HG02571 (cell line): ENCODE data around the gene TFB2M.

Source experiments
- ATAC-seq: cut with Tn5 transposase; IDR thresholded peaks from one replicate; pipeline ENCODE4 v1.9.1; 2021; ENCODE audit warnings: mild to moderate bottlenecking, moderate library complexity; ENCODE audit not compliant: unreplicated experiment

The TFB2M gene

DNA sequence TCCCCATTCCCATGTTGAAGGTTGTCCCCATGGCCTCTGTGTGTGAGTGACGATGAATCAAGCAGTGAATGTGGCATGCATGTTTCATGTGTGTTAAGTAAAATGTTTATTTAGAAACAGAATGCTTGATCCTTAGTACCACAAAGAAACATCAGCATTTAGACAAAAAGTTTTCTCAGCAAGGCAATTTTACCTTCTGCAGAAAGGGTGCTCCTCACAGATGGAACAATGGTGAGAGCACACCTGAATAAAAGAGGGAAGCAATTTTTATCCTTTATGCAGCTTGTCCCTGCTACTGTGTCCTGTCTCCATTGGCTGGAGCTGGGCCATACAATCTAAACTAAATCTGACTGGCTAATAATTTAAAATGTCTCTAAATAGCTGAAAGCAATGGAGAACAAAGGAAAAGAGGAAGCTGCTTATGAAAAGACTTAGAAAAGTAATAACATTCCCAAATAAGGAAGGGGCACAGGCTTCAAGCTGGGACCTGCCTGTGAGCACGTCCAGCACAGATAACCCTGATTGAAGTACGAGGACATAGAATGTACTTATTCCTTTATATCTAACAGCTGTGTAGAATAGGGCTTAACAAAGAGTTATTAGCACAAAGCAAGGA, 50.6 kb downstream of the TFB2M start:
- ATAC-seq = no peak

DNA sequence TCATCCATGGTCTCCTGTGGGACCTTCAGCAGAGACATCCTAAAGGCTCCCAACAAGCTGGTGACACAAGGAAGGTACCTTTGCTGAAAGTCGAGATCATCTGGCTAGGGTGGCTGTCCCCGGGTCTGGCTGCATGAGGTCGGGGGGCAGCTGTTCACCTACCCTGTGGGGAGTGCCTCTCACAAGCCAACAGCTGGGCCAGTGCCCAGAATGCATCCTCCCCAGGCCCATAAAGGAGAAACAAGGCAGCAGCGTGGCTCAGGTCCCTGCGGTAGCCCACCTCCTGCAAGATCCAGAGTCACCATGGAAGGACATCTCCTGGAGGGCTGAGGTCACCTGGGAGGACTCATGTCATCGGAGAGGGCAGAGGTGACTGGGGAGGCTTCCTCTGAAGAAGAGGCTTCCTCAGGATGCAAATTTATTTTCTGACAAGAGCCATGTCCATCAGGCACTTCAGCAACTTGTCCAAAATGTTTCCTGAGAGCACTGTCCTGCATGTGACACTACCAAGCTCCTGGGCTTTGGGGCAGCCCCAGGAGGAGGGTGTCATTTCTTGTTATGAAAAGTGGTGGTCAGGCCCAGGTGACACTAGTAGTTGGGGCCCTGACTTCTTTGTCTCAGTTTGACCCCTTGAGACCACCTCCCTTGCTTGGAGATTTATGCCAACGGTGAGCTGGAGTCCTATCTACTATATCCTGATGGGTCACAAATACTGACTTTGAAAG, 52.3 kb downstream of the TFB2M start:
- ATAC-seq = no peak

DNA sequence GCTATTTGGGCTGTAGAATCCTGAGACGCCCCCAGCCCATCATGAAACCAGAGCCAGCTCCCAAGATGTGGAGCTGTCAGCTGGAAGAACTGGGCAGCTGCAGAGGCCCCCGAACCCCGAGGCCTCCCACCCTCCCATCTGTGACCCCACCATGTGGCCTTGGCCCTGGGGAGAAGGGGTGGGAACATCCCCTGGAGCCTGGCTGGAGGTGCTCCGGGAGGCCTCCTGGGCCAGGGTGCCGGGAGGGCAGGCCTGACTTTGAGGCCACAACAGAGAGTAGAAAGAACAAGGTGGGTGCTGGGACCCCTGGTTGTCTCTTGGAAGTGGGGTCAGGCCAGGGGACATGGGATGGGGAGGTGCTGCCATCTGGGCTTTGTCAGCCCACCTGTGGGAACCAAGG, 53.0 kb downstream of the TFB2M start:
- ATAC-seq = no peak

DNA sequence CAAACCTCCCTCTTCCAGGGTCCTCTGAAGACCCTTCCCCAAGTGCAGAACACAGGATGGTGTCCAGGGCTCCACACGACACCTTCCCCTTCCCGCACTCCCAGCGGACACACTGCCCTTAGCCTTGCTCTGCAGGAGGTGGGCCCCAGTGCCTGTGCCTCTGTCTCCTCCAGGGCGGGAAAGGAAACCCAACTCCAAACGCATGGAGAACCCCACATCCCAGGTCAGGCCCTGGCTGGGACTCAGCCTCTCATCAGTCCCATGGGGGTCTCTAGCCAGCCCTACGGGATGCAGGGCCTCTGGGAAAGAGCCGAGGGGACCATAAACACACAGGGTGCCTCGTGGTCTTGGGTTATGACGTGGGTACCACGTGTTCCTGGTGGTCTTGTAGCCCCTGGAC, 53.4 kb downstream of the TFB2M start:
- no peak for ATAC-seq

DNA sequence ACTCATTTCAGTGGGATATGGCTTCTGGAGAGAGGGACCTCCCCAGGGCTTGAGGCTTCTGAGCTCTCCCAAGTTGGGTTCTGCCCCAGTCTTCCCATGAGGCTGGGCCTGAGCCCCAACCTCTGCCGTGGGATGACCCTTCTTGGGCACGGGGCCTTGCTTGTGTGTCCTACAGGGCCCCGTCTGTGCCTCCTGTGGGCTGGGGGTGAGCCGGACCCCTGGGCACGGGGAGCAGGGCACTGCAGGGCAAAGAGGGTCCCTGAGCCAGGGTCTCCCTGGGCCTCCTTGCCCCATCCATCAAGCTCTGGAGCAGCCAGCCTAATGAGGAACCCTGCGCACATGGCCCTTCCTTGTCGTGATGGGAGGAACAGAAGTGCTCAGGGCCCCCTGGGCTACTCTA, 53.8 kb downstream of the TFB2M start:
- no peak for ATAC-seq

DNA sequence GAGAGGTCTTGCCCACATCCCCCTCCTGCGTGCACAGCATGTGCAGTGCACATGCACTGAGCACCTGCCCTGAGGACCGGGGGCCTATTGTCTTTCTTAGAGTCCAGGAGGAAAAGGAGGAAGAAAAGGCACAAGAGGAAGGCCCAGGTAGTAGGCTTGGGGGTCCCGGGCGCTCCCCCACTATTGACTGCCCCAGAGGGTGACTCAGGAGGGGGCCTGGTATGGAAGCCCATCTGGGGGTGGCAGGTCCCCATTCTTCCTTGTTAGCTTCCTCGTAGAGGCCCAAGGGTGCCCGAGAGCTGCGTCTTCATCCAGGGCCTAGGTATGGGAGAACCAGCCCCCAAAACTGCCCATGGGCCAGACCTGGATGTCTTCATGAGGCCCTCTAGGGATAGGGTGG, 54.9 kb downstream of the TFB2M start:
- no peak for ATAC-seq

DNA sequence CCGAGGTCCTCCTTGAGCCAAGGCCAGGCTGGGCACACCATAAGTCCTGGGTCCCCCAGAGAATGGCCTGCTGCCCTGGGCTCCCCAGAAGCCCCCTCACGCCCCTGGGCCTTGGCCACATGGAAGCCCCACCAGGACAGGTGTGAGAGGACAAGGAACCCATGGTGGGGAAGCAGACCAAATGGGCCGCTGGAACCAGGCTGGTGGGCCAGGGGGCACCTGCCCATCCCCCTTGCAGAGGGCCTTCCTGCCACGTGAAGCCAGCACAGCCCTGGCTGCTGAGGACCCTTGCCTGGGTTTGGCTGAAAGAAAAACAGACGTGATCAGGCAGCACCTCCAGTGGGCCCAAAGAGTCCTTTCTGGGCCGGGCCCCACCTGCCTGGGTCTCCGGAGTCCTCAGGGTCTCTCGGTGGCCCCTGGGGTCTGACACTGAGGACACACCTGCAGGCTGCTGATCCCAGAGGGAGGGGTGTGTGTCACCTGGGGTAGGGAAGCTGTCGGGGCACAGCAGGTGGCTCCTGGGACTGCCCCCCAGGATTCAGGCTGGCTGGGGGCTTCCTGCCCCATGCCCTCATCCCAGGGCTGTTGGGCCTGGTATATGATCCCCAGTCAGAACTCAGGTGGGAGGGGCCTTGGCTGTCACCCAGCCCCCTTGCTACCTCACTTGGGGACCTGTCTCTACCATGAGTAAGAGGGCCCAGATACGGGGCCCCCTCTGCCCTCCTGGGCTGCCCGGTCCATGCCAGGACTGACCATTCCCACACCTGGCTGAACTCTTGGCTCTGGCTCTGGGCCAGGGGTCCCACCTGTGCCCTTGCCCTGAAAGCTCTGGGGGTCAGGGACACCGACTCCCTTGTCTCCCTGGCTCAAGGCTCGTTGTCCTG, 55.7 kb downstream of the TFB2M start:
- no peak for ATAC-seq

DNA sequence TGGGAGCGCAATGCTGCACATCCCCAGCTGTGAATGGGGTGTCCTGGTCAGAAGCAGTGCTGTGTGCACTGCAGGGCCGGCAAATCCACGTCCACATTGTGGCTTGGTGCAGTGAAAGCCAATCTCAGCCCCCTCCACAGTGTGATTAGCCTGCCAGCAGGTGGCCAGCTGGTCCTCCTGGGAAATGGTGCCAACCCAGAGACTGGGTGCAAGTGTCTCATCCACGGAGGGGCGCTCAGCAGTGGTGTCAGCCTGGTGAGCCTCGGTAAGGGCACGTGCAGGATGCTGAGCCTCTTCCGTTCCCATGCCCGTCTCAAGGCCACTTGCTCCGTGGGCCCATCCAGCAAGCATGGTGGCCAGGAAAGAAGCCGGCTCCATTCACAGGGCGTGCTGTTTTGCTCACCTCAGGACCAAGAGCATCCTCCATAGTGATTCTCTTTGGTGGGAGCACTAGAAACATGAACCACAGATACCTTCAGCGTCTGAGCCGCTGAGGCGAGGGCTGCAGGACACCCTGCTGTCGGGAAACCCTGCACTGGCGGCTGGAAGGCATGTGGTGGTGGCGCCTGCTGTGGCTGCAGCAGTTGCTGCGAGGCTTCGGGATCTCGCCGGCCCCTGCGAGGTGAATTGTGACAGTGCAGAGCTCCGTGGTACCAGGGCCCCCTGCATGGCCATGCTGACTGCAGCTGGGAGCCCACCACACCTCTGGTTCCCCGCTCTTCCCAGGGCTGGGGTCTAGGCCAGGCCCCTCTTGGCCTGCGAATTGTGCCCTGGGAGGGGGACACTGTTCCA, 57.0 kb downstream of the TFB2M start:
- no peak for ATAC-seq

DNA sequence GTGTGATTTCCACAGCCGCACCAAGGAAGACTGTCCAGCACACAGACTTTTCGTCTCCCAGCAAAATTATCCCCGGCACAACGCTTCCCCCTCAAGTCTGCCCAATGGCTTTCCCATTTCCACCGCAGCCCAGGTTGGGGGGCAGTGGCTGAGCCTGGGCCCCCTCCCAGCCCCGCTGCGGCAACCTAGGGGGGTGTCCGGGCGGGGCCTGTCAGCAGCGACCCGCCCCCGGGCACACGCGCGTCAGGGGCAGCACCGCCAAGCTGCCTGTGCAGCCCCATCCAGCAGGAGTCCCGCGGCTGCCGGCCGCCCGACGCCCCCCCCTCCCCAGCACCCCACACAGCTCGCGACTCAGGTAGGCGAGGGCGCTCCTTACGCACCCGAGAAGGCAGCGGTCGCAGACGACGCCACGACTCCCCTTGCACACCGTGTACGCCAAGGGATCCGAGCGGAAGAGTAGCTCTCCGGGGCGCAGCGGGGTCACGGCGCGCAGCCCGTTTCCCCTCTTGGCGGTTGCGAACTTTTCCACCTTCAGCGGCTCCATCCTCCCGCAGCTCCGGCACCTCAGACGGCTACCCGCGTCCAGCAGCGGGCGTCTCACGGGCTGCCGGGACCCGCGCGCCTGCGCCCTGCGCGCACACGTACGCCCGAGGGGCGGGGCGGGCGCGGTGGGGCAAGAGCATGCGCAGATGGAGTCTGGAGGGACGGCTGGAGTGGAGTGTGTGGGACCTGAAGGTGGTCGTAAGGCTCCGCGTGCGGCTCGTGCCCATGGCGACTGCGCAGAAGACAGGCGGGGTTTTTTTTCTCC, 59.2 kb downstream of the TFB2M start, which contains the start of gene SMYD3:
Gene SMYD3, minus strand, starts transcription at position 606 of the 808 bp plus-strand sequence.
- peak; percentile 90 for ATAC-seq

DNA sequence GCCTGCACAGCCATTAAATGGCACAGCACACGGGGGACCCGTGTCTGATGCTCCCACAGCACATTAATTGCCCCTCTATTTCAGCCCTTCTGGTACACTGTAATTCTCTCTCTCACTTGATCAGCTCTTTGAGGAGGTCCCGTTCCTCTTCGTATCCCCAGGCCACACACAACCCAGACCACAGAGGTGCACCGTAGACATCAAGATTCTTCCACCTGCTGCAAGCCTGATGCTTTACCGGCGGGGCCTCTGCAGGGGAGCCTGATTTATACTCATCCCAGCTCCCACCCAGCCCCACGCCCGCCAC, 59.7 kb downstream of the TFB2M start:
- ATAC-seq = peak; percentile 7

DNA sequence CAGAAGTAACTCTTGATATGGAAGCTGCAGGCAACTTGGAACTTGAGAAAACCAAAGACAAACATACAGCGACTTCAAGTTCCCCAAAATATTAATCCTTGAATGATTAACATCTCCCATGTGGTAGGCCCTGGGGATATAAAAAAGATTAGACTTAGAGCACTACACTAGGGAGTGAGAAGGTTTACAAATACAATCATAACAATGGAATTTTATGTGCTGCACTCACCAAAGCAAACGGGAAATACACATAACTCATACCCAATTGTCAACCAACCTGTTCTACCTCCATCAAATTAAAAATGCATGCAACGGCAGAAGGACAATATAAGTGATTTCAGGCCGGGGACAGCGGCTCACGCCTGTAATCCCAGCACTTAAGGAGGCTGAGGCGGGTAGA, 62.7 kb downstream of the TFB2M start:
- no peak for ATAC-seq

DNA sequence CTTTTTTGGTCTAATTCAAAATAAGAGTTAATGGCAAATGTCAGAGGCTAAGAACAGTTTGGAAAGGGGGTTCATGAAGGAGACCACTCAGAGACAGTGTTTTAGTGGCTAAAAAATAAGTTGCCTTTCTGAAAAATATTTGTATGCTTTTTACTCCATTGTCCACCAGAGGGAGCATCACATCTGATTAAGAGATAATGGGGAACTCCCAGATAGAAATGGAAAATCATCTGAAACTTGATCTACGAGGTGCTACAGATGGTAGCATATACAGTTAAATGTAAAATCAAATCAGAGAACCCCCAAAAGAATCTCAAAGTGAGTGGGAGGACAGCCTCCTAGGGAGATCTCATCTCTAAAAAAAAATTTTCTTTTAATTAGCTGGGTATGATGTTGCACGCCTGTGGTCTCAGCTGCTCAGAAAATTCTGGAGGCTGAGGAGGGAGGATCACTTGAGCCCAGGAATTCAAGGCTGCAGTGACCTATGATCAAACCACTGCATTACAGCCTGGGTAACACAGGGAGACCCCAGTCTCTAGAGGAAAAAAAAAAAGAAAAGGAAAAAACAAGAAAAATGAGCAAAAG, 68.6 kb downstream of the TFB2M start:
- ATAC-seq = no peak

DNA sequence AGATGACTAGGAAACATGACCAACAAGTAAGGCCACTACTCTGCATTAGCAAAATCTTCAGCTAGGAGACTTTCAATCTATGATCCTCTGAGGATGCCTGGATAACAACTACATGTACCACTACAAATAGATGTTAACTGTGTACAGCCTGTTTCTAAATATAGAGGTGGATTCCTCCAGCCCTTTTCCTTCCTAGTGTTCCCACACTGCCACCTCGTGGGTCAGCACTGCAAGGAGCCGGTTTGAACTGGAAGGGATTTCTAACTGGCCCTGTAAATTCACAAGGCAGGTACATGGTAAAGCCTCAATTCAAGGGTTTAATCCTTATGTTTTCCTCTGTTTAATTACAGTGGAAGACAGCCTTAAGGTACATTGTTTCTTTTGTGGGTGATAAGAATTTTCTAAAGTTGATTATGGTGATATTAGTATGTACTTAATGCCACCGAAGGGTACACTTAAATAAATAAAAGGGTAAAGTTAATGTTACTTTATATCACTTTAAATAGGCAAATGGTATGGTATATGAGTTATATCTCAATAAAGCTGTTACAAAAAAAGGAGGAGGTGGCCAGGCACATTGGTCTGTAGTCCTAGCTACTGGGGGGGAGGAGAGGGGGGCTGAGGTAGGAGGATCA, 73.3 kb downstream of the TFB2M start:
- no peak for ATAC-seq

DNA sequence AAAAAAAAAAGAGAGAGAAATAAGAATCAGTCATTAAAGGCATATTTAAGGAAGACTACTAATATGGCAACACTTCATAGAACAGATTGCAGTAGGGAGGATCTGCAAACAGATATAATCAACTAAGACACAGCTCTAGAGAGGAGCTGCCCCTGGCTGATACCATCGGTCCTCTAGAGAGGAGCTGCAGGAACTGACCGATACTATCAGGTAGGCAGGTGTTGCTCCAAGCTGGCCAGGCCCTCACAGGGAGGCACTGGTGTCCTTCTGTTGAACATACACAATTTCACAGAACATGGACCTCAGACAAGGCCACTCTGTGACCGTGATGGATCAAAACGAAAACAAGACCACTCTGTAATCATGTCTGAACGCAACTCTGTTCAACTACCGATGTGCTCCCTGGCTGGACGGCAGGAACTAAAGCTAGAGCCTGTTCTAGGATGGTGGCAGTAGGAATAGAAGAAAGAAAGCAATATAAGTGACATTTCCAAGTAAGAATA, 74.5 kb downstream of the TFB2M start:
- no peak for ATAC-seq
